ENCODE measurements around the gene ADAMTS9. TPM values are rescaled to one million over a fixed set of nuclear protein-coding genes. Genes with fewer than 3 reads are reported as not detected.

Gene ADAMTS9
- total and polyA plus RNA-seq, 2 experiments from 2014 or later: 0.31 to 0.81 TPM

- TF ChIP-seq, protein P1, sequence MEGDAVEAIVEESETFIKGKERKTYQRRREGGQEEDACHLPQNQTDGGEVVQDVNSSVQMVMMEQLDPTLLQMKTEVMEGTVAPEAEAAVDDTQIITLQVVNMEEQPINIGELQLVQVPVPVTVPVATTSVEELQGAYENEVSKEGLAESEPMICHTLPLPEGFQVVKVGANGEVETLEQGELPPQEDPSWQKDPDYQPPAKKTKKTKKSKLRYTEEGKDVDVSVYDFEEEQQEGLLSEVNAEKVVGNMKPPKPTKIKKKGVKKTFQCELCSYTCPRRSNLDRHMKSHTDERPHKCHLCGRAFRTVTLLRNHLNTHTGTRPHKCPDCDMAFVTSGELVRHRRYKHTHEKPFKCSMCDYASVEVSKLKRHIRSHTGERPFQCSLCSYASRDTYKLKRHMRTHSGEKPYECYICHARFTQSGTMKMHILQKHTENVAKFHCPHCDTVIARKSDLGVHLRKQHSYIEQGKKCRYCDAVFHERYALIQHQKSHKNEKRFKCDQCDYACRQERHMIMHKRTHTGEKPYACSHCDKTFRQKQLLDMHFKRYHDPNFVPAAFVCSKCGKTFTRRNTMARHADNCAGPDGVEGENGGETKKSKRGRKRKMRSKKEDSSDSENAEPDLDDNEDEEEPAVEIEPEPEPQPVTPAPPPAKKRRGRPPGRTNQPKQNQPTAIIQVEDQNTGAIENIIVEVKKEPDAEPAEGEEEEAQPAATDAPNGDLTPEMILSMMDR (conservative IDR thresholded peaks at IDR 0.05; ENCODE audit: low read depth in 2 of 2): no peak
- no peak for TF ChIP-seq NANOG (IDR thresholded peaks at IDR 0.05; ENCODE audit: borderline replicate concordance)
- TF ChIP-seq CREB1 (CRISPR knock-in tag; IDR thresholded peaks at IDR 0.05; ENCODE audit: low read depth): no peak
- no peak for TF ChIP-seq POLR2AphosphoS5 (IDR thresholded peaks at IDR 0.05; ENCODE audit: low read depth)
Observed at GRCh38 chr3:64627042-64627441, 60.8 kb downstream of the ADAMTS9 start (continued).

DNA sequence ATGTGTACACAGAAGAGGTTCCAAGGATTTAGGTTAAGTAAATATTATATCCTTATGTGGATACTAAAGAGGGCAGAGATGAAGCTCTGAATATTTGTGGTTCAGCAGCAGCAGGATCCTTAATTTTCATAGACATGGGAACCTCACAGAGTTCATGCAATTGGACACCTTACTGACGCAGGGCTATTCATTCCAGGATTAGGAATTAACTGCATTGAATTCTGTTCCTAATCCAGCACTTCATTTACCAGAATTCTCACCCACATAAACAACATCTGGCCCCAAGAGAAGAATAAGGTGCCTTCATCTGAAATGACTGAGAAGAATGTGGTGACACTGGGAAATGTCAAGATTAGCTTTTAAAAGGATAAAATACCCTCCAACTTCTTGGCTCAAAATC lies 62.4 kb downstream of the ADAMTS9 start:
- no peak for ATAC-seq
- no peaks in the 10 kb centered on the region for H3K79me2 ChIP-seq (replicated peaks; ENCODE audit: insufficient read depth)
- no peak overlapping the region for H3K4me3 Mint-ChIP-seq
- no peak overlapping the region for H2AFZ ChIP-seq
- TF ChIP-seq ZNF114 (CRISPR knock-in tag; IDR thresholded peaks at IDR 0.05) (no peak), REST (IDR thresholded peaks at IDR 0.05; ENCODE audit: unreplicated experiment) (no peak), ZNF462 (CRISPR knock-in tag; IDR thresholded peaks at IDR 0.05) (no peak), STAT1 (IDR thresholded peaks at IDR 0.05; ENCODE audit: unreplicated experiment) (no peak), JUNB (IDR thresholded peaks at IDR 0.05; ENCODE audit: unreplicated experiment) (no peak), CREB1 (CRISPR knock-in tag; IDR thresholded peaks at IDR 0.05; ENCODE audit: low read depth) (no peak), POLR2AphosphoS5 (IDR thresholded peaks at IDR 0.05; ENCODE audit: low read depth) (no peak)
- TF ChIP-seq, protein P2, sequence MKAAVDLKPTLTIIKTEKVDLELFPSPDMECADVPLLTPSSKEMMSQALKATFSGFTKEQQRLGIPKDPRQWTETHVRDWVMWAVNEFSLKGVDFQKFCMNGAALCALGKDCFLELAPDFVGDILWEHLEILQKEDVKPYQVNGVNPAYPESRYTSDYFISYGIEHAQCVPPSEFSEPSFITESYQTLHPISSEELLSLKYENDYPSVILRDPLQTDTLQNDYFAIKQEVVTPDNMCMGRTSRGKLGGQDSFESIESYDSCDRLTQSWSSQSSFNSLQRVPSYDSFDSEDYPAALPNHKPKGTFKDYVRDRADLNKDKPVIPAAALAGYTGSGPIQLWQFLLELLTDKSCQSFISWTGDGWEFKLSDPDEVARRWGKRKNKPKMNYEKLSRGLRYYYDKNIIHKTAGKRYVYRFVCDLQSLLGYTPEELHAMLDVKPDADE (IDR thresholded peaks at IDR 0.05): no peak
- H3F3A ChIP-seq (replicated peaks; ENCODE audit: low read depth): no peaks in the 10 kb centered on the region
- H3K4me1 ChIP-seq (ENCODE audit: insufficient read depth): peaks cover 5% of the 10 kb centered on the region; the same call in 1 of the 2 replicates
- no peaks in the 10 kb centered on the region for H3K36me3 Mint-ChIP-seq (ENCODE audit: low read depth)
- H3K4me1 Mint-ChIP-seq: peaks cover 14% of the 10 kb centered on the region
- H3K36me3 ChIP-seq (ENCODE audit: insufficient read depth): no peaks in the 10 kb centered on the region
- H3K9me2 ChIP-seq (ENCODE audit: insufficient read depth): peaks cover 11% of the 10 kb centered on the region
- H3K9me3 Mint-ChIP-seq: no peaks in the 10 kb centered on the region
- peaks cover 3% of the 10 kb centered on the region for H3K27me3 Mint-ChIP-seq (ENCODE audit: insufficient read depth, low read depth, poor library complexity)
- H3K27ac Mint-ChIP-seq: no peak overlapping the region
- no peak overlapping the region for H3K4me2 ChIP-seq
- H3K4me3 ChIP-seq: no peak overlapping the region
- H3K27me3 ChIP-seq (ENCODE audit: insufficient read depth): no peaks in the 10 kb centered on the region
- no peak for DNase-seq (ENCODE audit: low spot score)
- no peak overlapping the region for H3K27ac ChIP-seq (ENCODE audit: low read depth)
- H4K20me1 ChIP-seq (replicated peaks; ENCODE audit: insufficient read depth): no peaks in the 10 kb centered on the region; the same call in 1 of the 2 replicates
